Tibial nerve (tissue), 4 donors: ENCODE measurements around the gene PEX6. TPM values are rescaled to one million over a fixed set of nuclear protein-coding genes. Genes with fewer than 3 reads are reported as not detected.

ENCODE experiments used
- DNase-seq, 2 donors: peaks; one replicate each; pipeline ENCODE4 v3.0.0-alpha.2; 2019; ENCODE audit warnings: low spot score in 2 of 2
- H3K27ac ChIP-seq, 4 donors: fragments of 200-600 bp; sonication (generic) in 3 of 4; one replicate each; pipeline ENCODE4 v1.5.1; 2017 to 2019; ENCODE audit warnings: mild to moderate bottlenecking in 1 of 4
- H3K27me3 ChIP-seq, 2 donors: fragments of 200-600 bp; sonication (generic) in 1 of 2; one replicate each; pipeline versions ENCODE4 v1.5.1 to v1.6.0; 2017 to 2019
- H3K36me3 ChIP-seq, 3 donors: fragments of 200-600 bp; sonication (generic); one replicate each; pipeline ENCODE4 v1.5.1; 2018 to 2019
- H3K4me1 ChIP-seq, 4 donors: fragments of 200-600 bp; sonication (generic) in 3 of 4; one replicate each; pipeline ENCODE4 v1.5.1; 2017 to 2019
- H3K4me3 ChIP-seq, 4 donors: fragments of 200-600 bp; sonication (generic) in 3 of 4; one replicate each; pipeline ENCODE4 v1.5.1; 2017 to 2019; ENCODE audit warnings: mild to moderate bottlenecking in 1 of 4, moderate library complexity in 1 of 4
- H3K9me3 ChIP-seq, 4 donors: fragments of 200-600 bp; sonication (generic) in 3 of 4; one replicate each; pipeline ENCODE4 v1.5.1; 2017 to 2019
- CTCF ChIP-seq, 5 experiments: fragments of 200-600 bp in 3 of 5; fragments of 450-650 bp in 2 of 5; sonication (generic) in 3 of 5; IDR thresholded peaks; one replicate each; pipeline ENCODE4 v1.5.1; 2016 to 2019; ENCODE audit warnings: antibody characterized with exemption in 5 of 5, mild to moderate bottlenecking in 3 of 5, moderate library complexity in 2 of 5
- EP300 ChIP-seq, 2 donors: sonication (generic); formaldehyde crosslinking; IDR thresholded peaks; one replicate each; pipeline ENCODE4 v1.6.1; 2017; ENCODE audit warnings: antibody characterized with exemption in 2 of 2, mild to moderate bottlenecking in 1 of 2
- POLR2A ChIP-seq, 2 donors: fragments of 450-650 bp; IDR thresholded peaks; one replicate each; pipeline ENCODE4 v1.6.1; 2017; ENCODE audit warnings: antibody characterized with exemption in 2 of 2, mild to moderate bottlenecking in 2 of 2, moderate library complexity in 2 of 2
- WGBS, 2 donors: methylation state at CpG; one replicate each; pipeline ENCODE4 v1.1.5; 2018; 5-methylcytosine and 5-hydroxymethylcytosine counted together
- total RNA-seq, 4 donors: library from RNA; depleted of rRNA; stranded (reverse); fragments of >200 nt; gene quantifications; one replicate each; pipeline ENCODE4 v1.1.0, GENCODE V29; 2016

Gene PEX6
- total RNA-seq, 4 donors from 2014 or later: 20.3 to 32.8 (median 27.3) TPM

DNA sequence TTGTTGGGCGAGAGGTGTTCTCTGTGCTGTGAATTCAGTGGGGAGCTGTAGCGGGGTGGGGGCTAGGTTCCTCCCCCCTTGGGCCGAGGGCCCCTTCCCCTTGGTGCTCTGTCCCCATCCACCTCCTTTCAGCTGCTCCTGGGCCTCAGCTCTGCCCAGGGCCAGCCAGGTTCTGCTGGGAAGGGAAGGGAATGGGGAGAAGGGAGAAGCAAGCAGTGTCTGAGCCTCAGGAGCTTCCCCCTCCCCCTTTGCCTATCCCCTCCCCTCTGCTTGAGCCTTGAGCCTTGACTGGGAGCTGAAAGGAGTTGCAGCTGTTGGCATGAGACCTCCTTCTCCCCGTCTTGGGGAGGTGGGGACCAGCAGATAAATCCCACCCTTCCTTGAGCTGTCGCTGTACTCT is 41.9 kb upstream of the PEX6 start:
- peaks cover 0 to 60% (median 20%) of the 10 kb centered on the region in 4 donors for H3K4me1 ChIP-seq
- peak overlapping the region; percentile 67 to 92 (median 86) for H3K27ac ChIP-seq
- peaks cover 4 to 53% (median 10%) of the 10 kb centered on the region in 3 donors for H3K36me3 ChIP-seq
- peak overlapping the region; percentile 84 to 93 (median 87) for H3K4me3 ChIP-seq
- 47 to 58% methylated on average over 5 of the region's 5 CpGs for WGBS, 2 donors
- no peaks in the 10 kb centered on the region for H3K9me3 ChIP-seq
- TF ChIP-seq EP300 (IDR thresholded peaks at IDR 0.05) (no peak), CTCF (IDR thresholded peaks at IDR 0.05) (no peak), POLR2A (IDR thresholded peaks at IDR 0.05) (no peak)
- no peaks in the 10 kb centered on the region for H3K27me3 ChIP-seq
- DNase-seq: no peak

GRCh38 chr6:43020052-43020705 is 41.2 kb upstream of the PEX6 start:
- H3K9me3 ChIP-seq: no peaks in the 10 kb centered on the region
- H3K4me1 ChIP-seq: peaks cover 2 to 66% (median 26%) of the 10 kb centered on the region in 4 donors
- H3K36me3 ChIP-seq: peaks cover 3 to 47% (median 8%) of the 10 kb centered on the region in 3 donors
- H3K27me3 ChIP-seq: no peaks in the 10 kb centered on the region
- DNase-seq: no peak
- peak overlapping the region in 1 of 4 donors; percentile 92 for H3K27ac ChIP-seq
- TF ChIP-seq POLR2A (IDR thresholded peaks at IDR 0.05) (no peak), EP300 (IDR thresholded peaks at IDR 0.05) (no peak), CTCF (IDR thresholded peaks at IDR 0.05) (no peak)
- H3K4me3 ChIP-seq: no peak overlapping the region
- 89 to 94% methylated on average over 3 of the region's 3 CpGs for WGBS, 2 donors

DNA sequence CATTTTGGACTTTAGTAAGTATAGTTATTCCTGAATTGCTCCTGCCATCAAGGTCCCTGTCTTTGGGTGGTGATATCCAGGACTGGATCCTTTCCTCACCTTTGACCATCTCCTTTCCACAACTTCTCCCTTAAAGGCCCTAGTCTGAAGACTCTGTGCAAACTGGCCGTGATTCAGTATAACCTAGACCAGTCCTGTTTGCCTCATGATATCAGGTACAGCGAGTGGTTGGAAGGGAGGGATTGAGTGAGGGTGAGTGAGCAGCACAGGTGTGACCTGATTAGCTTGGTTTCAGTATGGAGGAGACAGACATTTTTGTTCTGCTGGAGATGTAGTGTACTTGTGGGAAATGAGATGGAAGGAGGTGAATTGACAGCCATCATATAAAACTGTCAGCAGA is 40.2 kb upstream of the PEX6 start:
- no peak overlapping the region for H3K4me3 ChIP-seq
- no peaks in the 10 kb centered on the region for H3K27me3 ChIP-seq
- H3K9me3 ChIP-seq: no peaks in the 10 kb centered on the region
- H3K36me3 ChIP-seq: peaks cover 0 to 41% (median 3%) of the 10 kb centered on the region in 3 donors
- WGBS, 2 donors: 93 to 97% methylated on average over 2 of the region's 2 CpGs
- no peak for DNase-seq
- H3K4me1 ChIP-seq: peaks cover 5 to 71% (median 31%) of the 10 kb centered on the region in 4 donors
- TF ChIP-seq CTCF (IDR thresholded peaks at IDR 0.05): no peak
- no peak for TF ChIP-seq POLR2A (IDR thresholded peaks at IDR 0.05)
- no peak for TF ChIP-seq EP300 (IDR thresholded peaks at IDR 0.05)
- H3K27ac ChIP-seq: no peak overlapping the region

DNA sequence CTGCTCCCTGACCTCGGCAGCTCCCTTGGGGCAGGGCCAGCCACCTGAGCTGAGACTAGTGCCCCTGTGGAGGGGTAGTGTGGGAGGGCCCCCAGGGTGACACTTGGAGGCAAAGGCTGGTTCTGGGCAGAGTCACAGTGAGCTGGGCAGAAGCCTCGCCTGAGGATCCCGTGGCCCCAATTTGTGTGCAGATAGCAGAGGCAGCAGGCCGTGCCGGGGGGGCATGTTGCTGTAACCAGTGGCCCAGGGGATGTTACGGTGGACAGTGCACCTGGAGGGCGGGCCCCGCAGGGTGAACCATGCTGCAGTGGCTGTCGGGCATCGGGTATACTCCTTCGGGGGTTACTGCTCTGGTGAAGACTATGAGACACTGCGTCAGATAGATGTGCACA is 38.0 kb upstream of the PEX6 start:
- DNase-seq: no peak
- no peak for TF ChIP-seq POLR2A (IDR thresholded peaks at IDR 0.05)
- no peak for TF ChIP-seq EP300 (IDR thresholded peaks at IDR 0.05)
- TF ChIP-seq CTCF (IDR thresholded peaks at IDR 0.05): no peak
- H3K36me3 ChIP-seq: peaks cover 0 to 48% (median 3%) of the 10 kb centered on the region in 3 donors
- H3K4me3 ChIP-seq: no peak overlapping the region
- no peak overlapping the region for H3K27ac ChIP-seq
- H3K4me1 ChIP-seq: peaks cover 5 to 65% (median 26%) of the 10 kb centered on the region in 4 donors
- H3K27me3 ChIP-seq: no peaks in the 10 kb centered on the region
- no peaks in the 10 kb centered on the region for H3K9me3 ChIP-seq
- WGBS, 2 donors: 81 to 93% methylated on average over 5 to 12 of the region's 12 CpGs

DNA sequence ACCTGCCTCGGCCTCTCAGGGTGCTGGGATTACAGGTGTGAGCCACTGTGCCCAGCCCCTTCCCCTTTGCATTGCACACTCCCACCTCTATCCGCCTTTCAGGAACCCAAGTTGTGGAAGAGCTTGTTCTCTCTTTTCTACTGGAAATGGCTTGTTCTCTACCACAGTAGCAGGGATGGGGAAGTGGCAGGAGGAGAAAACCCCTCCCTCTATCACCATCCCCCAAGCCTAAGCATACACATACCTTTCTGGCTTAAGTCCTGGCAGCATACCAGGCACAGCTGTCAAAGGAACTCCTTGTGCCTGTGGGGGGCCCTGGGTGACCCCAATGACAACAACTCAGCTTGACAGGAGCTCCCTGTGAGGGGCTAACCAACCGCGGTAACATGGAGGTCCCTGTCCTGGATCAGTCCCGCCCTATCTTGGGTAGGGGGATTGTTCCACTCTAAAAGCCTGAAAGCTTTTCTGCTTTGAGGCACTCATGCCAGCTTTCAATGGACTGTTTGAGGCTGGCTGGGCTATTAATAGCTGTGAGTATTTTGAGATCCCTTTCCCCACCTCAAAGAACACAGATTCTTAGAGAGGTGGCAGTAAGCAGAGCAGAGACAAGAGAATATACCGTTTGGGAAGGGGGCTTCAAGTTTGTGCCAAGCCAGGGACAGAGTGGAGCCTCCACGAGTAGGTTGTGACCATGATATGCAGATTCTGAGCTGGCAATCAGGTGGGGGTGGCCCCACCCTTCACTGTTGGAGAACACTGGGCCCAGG is 37.4 kb upstream of the PEX6 start:
- peaks cover 5 to 71% (median 26%) of the 10 kb centered on the region in 4 donors for H3K4me1 ChIP-seq
- no peak overlapping the region for H3K4me3 ChIP-seq

More for the DNA sequence above, 37.4 kb upstream of the PEX6 start:
- Histone ChIP-seq H3K9me3 (no peaks in the 10 kb centered on the region), H3K27ac (no peak overlapping the region), H3K27me3 (no peaks in the 10 kb centered on the region), H3K36me3 (peaks cover 0 to 54% (median 5%) of the 10 kb centered on the region in 3 donors)
- no peak for TF ChIP-seq CTCF (IDR thresholded peaks at IDR 0.05)
- TF ChIP-seq POLR2A (IDR thresholded peaks at IDR 0.05): no peak
- TF ChIP-seq EP300 (IDR thresholded peaks at IDR 0.05): no peak
- WGBS, 2 donors: 65 to 81% methylated on average over 7 of the region's 7 CpGs
- no peak for DNase-seq
